ENCODE results near the gene OVCA2.

- TF ChIP-seq CTCF (IDR thresholded peaks at IDR 0.05) (no peak), POLR2AphosphoS5 (IDR thresholded peaks at IDR 0.05; ENCODE audit: low read depth, low read length) (no peak), SIN3A (IDR thresholded peaks at IDR 0.05; ENCODE audit: borderline replicate concordance, insufficient read depth, low read depth, low read length) (no peak), TCF7L2 (IDR thresholded peaks at IDR 0.05; ENCODE audit: low read depth, low read length) (no peak), REST (IDR thresholded peaks at IDR 0.05; ENCODE audit: insufficient read depth in 1 of 2, low read depth in 2 of 2, low read length in 1 of 2) (no peak)
Observed at GRCh38 chr17:2063261-2064146, 21.7 kb downstream of the OVCA2 start.
